GM19043 (cell line): Measurements from ENCODE around the gene VAMP8.
"Not testable (repeated sequence)": the region's sequence is repeated elsewhere in the genome, so short reads cannot be mapped to it uniquely, and the experiment has no call there.

Experiments used
- ATAC-seq: cut with Tn5 transposase; IDR thresholded peaks from one replicate; pipeline ENCODE4 v1.9.1; 2021; ENCODE audit warnings: low read depth; ENCODE audit not compliant: unreplicated experiment

Gene VAMP8

GRCh38 chr2:85615413-85615728, 38.0 kb downstream of the VAMP8 start:
- no peak for ATAC-seq

GRCh38 chr2:85617723-85618122, 40.3 kb downstream of the VAMP8 start:
- ATAC-seq, result not testable (repeated sequence)

GRCh38 chr2:85619617-85620016, 42.2 kb downstream of the VAMP8 start:
- ATAC-seq, result no peak

- no peak for ATAC-seq
These were observed 44.0 kb downstream of the VAMP8 start for GRCh38 chr2:85621338-85621737.

- ATAC-seq, result no peak
These were observed 46.6 kb downstream of the VAMP8 start for GRCh38 chr2:85623991-85624390.

GRCh38 chr2:85628658-85629057, 51.3 kb downstream of the VAMP8 start:
- no peak for ATAC-seq

- ATAC-seq, result no peak
These were observed 53.9 kb downstream of the VAMP8 start for GRCh38 chr2:85631316-85631715.
